ENCODE measurements around the gene SCN5A.

SCN5A gene

DNA sequence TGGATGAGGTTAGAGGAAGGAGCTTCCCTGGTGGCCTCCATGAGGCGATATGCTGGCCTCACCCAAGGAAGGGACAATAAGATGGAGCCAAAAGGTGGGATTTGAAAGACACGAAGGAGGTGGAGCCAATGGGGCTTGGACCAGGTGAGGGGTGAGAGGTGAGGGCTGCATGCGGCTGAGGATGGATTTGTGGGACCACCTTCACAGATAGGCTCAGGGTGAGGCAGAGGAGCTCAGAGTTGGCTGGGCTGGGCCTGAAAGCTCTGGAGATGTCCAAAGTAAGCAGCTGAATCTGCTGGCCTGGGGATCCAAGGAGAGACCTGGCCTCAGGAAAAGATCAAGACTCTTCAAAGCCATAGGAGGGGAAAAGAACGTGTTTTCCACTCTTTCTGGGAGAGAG lies 103.5 kb downstream of the SCN5A start:
- TF ChIP-seq CTCF (conservative IDR thresholded peaks at IDR 0.05), result no peak
- H3K27ac ChIP-seq, result no peak overlapping the region

- H3K27ac ChIP-seq, result no peak overlapping the region
- TF ChIP-seq CTCF (conservative IDR thresholded peaks at IDR 0.05), result no peak
Measured at GRCh38 chr3:38545550-38545949, 103.9 kb downstream of the SCN5A start.

GRCh38 chr3:38544926-38545325 lies 104.6 kb downstream of the SCN5A start:
- no peak for TF ChIP-seq CTCF (conservative IDR thresholded peaks at IDR 0.05)

DNA sequence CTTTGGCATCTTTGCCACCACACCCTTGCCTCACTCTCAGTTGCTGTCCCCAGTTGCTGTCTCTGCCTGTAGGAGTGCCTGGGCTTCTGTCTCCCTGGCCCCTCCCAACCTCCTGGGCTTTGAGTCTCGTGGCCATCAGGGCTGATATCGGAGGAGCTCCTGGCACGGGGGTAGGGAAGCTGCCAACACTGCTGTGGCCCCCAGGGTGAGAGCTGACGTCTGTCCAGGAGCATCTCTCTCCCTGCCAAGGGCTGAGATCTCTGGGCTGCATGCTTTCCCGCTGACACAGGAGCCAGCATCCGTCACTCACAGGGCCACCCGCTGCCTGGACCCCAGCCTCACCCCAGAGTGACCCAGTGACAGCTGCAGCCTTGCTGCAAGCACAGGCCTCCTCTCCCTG lies 105.9 kb downstream of the SCN5A start:
- no peak overlapping the region for H3K27ac ChIP-seq
- no peak for TF ChIP-seq CTCF (conservative IDR thresholded peaks at IDR 0.05)

More at GRCh38 chr3:38544926-38545325, 104.6 kb downstream of the SCN5A start:
- no peak overlapping the region for H3K27ac ChIP-seq

GRCh38 chr3:38542401-38543298 lies 106.8 kb downstream of the SCN5A start:
- no peak for TF ChIP-seq CTCF (conservative IDR thresholded peaks at IDR 0.05)
- no peak overlapping the region for H3K27ac ChIP-seq

GRCh38 chr3:38541806-38542205 lies 107.7 kb downstream of the SCN5A start:
- no peak for TF ChIP-seq CTCF (conservative IDR thresholded peaks at IDR 0.05)

GRCh38 chr3:38538773-38539353 lies 110.6 kb downstream of the SCN5A start:
- TF ChIP-seq CTCF (conservative IDR thresholded peaks at IDR 0.05), result no peak
- no peak overlapping the region for H3K27ac ChIP-seq

More at GRCh38 chr3:38541806-38542205, 107.7 kb downstream of the SCN5A start:
- no peak overlapping the region for H3K27ac ChIP-seq

Measured in VCaP (cell line).